DND-41 (cell line): Measurements from ENCODE around the gene GNAO1.

Experiments
- ATAC-seq: fragments of 200-7000 bp; cut with Tn5 transposase; 3 replicates; pipeline ENCODE4 v1.9.1; 2021; ENCODE audit warnings: low read depth; ENCODE audit not compliant: insufficient read depth
- DNase-seq: peaks from one replicate; pipeline ENCODE4 v3.0.0-alpha.2; 2020
- H2AFZ ChIP-seq: 2 replicates; pipeline ENCODE4 v1.6.0; 2012; ENCODE audit warnings: low read depth, low read length
- H3K27ac ChIP-seq: 2 replicates; pipeline ENCODE4 v1.5.1; 2012; ENCODE audit warnings: low read length, inconsistent platforms
- H3K27me3 ChIP-seq: fragments of 200-600 bp; sonication (generic); 2 replicates; pipeline ENCODE4 v1.6.0; 2012; ENCODE audit warnings: low read length, mild to moderate bottlenecking, inconsistent platforms; ENCODE audit not compliant: insufficient read depth, poor library complexity
- H3K36me3 ChIP-seq: 2 replicates; pipeline ENCODE4 v1.5.1; 2012; ENCODE audit warnings: low read length, inconsistent platforms; ENCODE audit not compliant: insufficient read depth
- H3K4me1 ChIP-seq: 2 replicates; pipeline ENCODE4 v1.5.1; 2012; ENCODE audit warnings: mild to moderate bottlenecking, low read length; ENCODE audit not compliant: insufficient read depth
- H3K4me2 ChIP-seq: 2 replicates; pipeline ENCODE4 v1.6.0; 2012; ENCODE audit warnings: mild to moderate bottlenecking, moderate library complexity, low read length, inconsistent platforms; ENCODE audit not compliant: insufficient read depth
- H3K4me3 ChIP-seq, 2 experiments: fragments of 200-600 bp in 1 of 2; shearing (Covaris generic) in 1 of 2; 2 replicates each; pipeline ENCODE4 v1.5.1; 2012 to 2016; ENCODE audit warnings: inconsistent platforms in 2 of 2, low read length in 2 of 2, mild to moderate bottlenecking in 2 of 2, low read depth in 1 of 2, moderate library complexity in 1 of 2
- H3K79me2 ChIP-seq: 2 replicates; pipeline ENCODE4 v1.6.0; 2012; ENCODE audit warnings: low read length, inconsistent platforms; ENCODE audit not compliant: insufficient read depth
- H3K9ac ChIP-seq: 2 replicates; pipeline ENCODE4 v1.6.0; 2012; ENCODE audit warnings: low read depth, mild to moderate bottlenecking, inconsistent platforms, low read length, moderate library complexity
- H3K9me3 ChIP-seq: 2 replicates; pipeline ENCODE4 v1.5.1; 2012; ENCODE audit warnings: low read length, moderate library complexity, mild to moderate bottlenecking, inconsistent platforms; ENCODE audit not compliant: insufficient read depth, severe bottlenecking
- H4K20me1 ChIP-seq: 2 replicates; pipeline ENCODE4 v1.6.0; 2012; ENCODE audit warnings: low read length; ENCODE audit not compliant: insufficient read depth
- EZH2 ChIP-seq: IDR thresholded peaks from 3 replicates; pipeline ENCODE4 v1.6.1; 2012; ENCODE audit warnings: borderline replicate concordance, low read depth, mild to moderate bottlenecking, moderate library complexity, low read length, inconsistent platforms; ENCODE audit not compliant: severe bottlenecking
- TF ChIP-seq, protein P1 (sequence below): IDR thresholded peaks from 2 replicates; pipeline ENCODE4 v1.5.1; 2012; ENCODE audit warnings: borderline replicate concordance, low read length, moderate library complexity, mild to moderate bottlenecking; ENCODE audit not compliant: poor library complexity, severe bottlenecking; ENCODE audit errors: extremely low read depth

The GNAO1 gene

GRCh38 chr16:56332464-56333079 lies 141.3 kb downstream of the GNAO1 start:
- DNase-seq (no peak), ATAC-seq (no peak)
- no peaks in the 10 kb centered on the region for H3K79me2 ChIP-seq
- H3K27ac ChIP-seq, result no peak overlapping the region
- no peaks in the 10 kb centered on the region for H3K9me3 ChIP-seq
- H3K4me2 ChIP-seq, result no peak overlapping the region
- TF ChIP-seq EZH2, result no peak
- TF ChIP-seq, protein P1, sequence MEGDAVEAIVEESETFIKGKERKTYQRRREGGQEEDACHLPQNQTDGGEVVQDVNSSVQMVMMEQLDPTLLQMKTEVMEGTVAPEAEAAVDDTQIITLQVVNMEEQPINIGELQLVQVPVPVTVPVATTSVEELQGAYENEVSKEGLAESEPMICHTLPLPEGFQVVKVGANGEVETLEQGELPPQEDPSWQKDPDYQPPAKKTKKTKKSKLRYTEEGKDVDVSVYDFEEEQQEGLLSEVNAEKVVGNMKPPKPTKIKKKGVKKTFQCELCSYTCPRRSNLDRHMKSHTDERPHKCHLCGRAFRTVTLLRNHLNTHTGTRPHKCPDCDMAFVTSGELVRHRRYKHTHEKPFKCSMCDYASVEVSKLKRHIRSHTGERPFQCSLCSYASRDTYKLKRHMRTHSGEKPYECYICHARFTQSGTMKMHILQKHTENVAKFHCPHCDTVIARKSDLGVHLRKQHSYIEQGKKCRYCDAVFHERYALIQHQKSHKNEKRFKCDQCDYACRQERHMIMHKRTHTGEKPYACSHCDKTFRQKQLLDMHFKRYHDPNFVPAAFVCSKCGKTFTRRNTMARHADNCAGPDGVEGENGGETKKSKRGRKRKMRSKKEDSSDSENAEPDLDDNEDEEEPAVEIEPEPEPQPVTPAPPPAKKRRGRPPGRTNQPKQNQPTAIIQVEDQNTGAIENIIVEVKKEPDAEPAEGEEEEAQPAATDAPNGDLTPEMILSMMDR, result no peak
- H3K27me3 ChIP-seq, result no peaks in the 10 kb centered on the region
- H3K4me3 ChIP-seq, result no peak overlapping the region
- H3K9ac ChIP-seq, result no peak overlapping the region
- no peak overlapping the region for H2AFZ ChIP-seq
- peaks cover 42% of the 10 kb centered on the region for H3K36me3 ChIP-seq
- no peaks in the 10 kb centered on the region; the same call in 1 of the 2 replicates for H4K20me1 ChIP-seq
- no peaks in the 10 kb centered on the region for H3K4me1 ChIP-seq

DNA sequence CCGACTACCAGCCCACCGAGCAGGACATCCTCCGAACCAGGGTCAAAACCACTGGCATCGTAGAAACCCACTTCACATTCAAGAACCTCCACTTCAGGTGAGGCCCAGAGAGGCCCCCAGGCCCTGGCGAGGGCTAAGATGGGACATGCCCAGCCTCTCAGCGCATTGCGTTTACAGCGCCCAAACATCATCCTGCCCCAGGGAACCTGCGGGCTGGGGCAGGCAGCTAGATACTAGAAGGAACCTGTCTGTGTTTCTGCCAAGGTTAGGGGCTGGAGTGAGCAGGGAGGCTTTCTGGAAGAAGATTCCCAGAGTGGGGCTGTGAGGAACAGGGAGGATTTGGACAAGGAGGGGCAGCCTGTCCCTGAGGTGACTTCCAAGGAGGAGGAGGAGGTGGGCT lies 143.5 kb downstream of the GNAO1 start:
- TF ChIP-seq, protein P1, result no peak
- no peak for TF ChIP-seq EZH2
- H3K4me1 ChIP-seq, result no peaks in the 10 kb centered on the region
- no peak for DNase-seq
- peaks cover 58% of the 10 kb centered on the region for H3K36me3 ChIP-seq
- H4K20me1 ChIP-seq, result peaks cover 5% of the 10 kb centered on the region
- no peaks in the 10 kb centered on the region for H3K27me3 ChIP-seq
- H3K27ac ChIP-seq, result no peak overlapping the region
- no peak overlapping the region for H3K4me3 ChIP-seq
- no peak overlapping the region for H3K4me2 ChIP-seq
- H2AFZ ChIP-seq, result no peak overlapping the region
- no peaks in the 10 kb centered on the region for H3K9me3 ChIP-seq
- ATAC-seq, result no peak
- H3K9ac ChIP-seq, result no peak overlapping the region
- H3K79me2 ChIP-seq, result no peaks in the 10 kb centered on the region

DNA sequence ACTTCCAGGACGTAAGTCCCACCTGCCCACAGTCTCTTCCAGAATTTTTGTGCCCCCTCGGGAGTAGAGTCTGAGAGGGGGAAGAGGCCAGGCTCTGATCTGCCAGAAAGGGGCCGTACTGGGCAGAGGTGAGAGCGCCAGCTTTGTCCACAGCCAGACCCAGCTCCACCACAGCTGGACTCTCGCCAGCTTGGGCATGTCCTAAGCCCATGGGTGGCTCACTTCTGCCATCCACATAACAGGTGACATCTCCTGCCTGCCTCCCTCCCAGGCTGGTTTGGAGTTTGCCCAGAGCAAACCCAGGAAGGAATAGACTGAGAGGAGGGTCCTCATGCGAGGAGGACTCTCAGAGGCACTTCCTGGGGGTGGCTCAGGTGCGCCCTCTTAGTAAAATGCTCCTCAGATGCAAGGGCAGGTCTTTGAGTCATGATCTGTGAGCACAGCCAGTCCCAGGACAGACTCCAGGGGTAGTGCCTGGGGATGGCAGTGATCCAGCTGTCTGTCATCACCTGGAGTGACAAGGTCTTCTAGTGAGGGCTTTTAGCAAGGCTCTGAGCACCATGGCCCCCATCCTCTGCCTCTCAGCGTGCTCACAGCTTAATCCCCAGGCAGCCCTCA lies 144.9 kb downstream of the GNAO1 start:
- no peaks in the 10 kb centered on the region for H3K27me3 ChIP-seq
- peaks cover 8% of the 10 kb centered on the region for H4K20me1 ChIP-seq
- DNase-seq (no peak), ATAC-seq (no peak)
- no peak overlapping the region for H3K4me2 ChIP-seq
- no peak overlapping the region for H3K4me3 ChIP-seq
- H3K79me2 ChIP-seq, result no peaks in the 10 kb centered on the region
- no peak overlapping the region for H3K9ac ChIP-seq
- no peak overlapping the region for H2AFZ ChIP-seq
- H3K27ac ChIP-seq, result no peak overlapping the region
- no peaks in the 10 kb centered on the region for H3K9me3 ChIP-seq
- no peaks in the 10 kb centered on the region for H3K4me1 ChIP-seq
- peaks cover 65% of the 10 kb centered on the region for H3K36me3 ChIP-seq
- TF ChIP-seq, protein P1, result no peak
- TF ChIP-seq EZH2, result no peak
